KOPT-K1 (cell line): ENCODE data around the gene MAP3K14.

Source experiments
- H3K27ac ChIP-seq: fragments of 200-600 bp; sonication (generic); 2 replicates; pipeline ENCODE4 v1.5.1; 2016; ENCODE audit warnings: antibody characterized with exemption, mild to moderate bottlenecking, low read depth, low read length; ENCODE audit not compliant: poor library complexity, severe bottlenecking
- H3K36me3 ChIP-seq: fragments of 200-600 bp; sonication (generic); 2 replicates; pipeline ENCODE4 v1.5.1; 2017; ENCODE audit warnings: antibody characterized with exemption, mild to moderate bottlenecking, low read length, moderate library complexity; ENCODE audit not compliant: insufficient read depth
- H3K9me3 ChIP-seq: fragments of 200-600 bp; sonication (generic); 2 replicates; pipeline ENCODE4 v1.5.1; 2017; ENCODE audit warnings: antibody characterized with exemption, low read length, mild to moderate bottlenecking; ENCODE audit not compliant: insufficient read depth, poor library complexity, severe bottlenecking

The MAP3K14 gene

GRCh38 chr17:45332989-45333701 is 16.3 kb upstream of the MAP3K14 start:
- no peak overlapping the region for H3K27ac ChIP-seq
- H3K36me3 ChIP-seq = no peaks in the 10 kb centered on the region
- H3K9me3 ChIP-seq = no peaks in the 10 kb centered on the region

DNA sequence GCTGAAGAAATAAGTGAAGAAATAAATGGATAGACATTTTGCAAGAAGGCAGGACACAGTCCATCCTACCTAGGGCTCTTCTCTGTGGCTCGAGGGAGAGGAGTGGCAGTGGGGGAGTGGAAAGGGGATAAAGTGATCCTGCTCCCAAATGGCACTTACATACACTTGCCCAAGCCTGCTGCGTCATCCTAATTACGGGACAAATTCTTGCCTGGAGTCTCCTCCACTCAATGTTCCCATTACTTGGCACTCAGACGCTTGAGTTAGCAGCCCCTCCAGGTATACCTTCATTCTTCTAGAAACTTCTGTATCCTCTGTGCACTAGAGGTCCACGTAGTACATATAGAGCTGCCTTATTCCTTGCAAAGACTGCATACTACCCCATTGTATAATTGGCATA is 15.7 kb upstream of the MAP3K14 start:
- Histone ChIP-seq H3K36me3 (no peaks in the 10 kb centered on the region), H3K9me3 (no peaks in the 10 kb centered on the region), H3K27ac (no peak overlapping the region)

- Histone ChIP-seq H3K36me3 (no peaks in the 10 kb centered on the region), H3K27ac (no peak overlapping the region), H3K9me3 (no peaks in the 10 kb centered on the region)
Observed at GRCh38 chr17:45326626-45327025, 9.8 kb upstream of the MAP3K14 start.

- no peak overlapping the region for H3K27ac ChIP-seq
- H3K9me3 ChIP-seq = no peaks in the 10 kb centered on the region
- no peaks in the 10 kb centered on the region for H3K36me3 ChIP-seq
Observed at GRCh38 chr17:45325810-45326209, 9.0 kb upstream of the MAP3K14 start.

DNA sequence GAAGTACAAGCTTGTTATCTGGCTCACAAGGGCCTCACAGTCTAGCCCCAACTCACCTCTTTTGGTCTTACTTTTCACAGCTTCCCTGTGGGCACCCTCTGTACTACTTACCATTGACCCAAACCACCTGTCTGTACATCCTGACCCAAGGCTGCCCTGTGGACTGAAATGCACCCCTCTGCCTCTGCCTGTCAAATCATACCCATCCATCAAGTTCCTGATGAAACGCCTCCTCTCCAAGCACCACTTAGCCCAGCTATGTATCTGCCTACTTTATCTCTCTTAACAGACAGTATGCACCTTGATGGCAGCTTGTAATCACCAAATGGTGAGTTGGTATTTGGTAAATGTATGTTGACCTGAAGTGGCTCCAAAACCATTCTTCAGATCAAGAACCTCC is 7.5 kb upstream of the MAP3K14 start:
- Histone ChIP-seq H3K36me3 (no peaks in the 10 kb centered on the region), H3K27ac (no peak overlapping the region), H3K9me3 (no peaks in the 10 kb centered on the region)

DNA sequence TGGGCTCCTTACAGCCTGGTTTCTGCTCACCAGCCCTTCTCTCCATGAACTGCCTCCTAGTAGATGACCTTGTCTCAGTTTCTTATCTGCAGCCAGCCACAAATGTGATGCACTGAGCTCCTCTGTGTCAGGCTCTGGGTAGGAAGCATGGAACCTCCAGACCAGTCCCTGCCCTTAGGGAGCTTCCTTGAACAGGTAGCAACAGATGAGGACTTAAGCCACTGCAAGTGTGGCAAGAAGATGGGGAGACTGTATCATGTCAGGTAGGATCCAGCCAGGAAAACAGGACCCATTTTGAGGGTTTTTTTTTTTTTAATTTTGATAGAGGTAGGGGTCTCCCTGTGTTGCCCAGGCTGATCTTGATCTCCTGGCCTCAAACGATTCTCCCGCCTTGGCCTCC is 5.3 kb upstream of the MAP3K14 start:
- H3K36me3 ChIP-seq = no peaks in the 10 kb centered on the region

DNA sequence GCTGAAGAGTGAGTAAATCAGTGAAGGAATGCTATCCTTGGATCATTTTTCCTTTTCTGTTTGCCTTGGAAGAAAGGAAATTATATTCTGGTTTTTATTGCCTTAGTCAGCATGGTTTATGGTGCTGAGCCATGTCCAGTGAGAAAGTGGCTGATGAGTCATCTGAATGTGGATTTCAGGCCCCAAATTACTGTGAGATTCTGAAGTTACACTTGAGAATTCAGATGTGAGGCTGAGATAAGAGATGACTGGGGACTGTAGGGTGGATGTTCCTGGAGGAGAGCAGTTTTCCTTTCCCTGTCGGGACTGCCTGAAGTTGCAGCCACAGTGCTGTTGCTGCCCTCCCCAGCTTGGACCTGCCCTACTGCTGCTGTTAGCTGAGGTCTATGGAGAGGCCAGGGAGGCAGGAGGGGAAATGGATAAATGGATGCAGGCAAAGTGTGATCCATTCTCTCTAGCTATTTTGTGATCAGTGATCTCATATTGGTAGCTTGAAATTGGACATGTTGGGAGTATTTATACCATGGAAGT is 4.2 kb upstream of the MAP3K14 start:
- Histone ChIP-seq H3K9me3 (no peaks in the 10 kb centered on the region), H3K36me3 (no peaks in the 10 kb centered on the region), H3K27ac (no peak overlapping the region)

More for the DNA sequence above, 5.3 kb upstream of the MAP3K14 start:
- Histone ChIP-seq H3K27ac (no peak overlapping the region), H3K9me3 (no peaks in the 10 kb centered on the region)

DNA sequence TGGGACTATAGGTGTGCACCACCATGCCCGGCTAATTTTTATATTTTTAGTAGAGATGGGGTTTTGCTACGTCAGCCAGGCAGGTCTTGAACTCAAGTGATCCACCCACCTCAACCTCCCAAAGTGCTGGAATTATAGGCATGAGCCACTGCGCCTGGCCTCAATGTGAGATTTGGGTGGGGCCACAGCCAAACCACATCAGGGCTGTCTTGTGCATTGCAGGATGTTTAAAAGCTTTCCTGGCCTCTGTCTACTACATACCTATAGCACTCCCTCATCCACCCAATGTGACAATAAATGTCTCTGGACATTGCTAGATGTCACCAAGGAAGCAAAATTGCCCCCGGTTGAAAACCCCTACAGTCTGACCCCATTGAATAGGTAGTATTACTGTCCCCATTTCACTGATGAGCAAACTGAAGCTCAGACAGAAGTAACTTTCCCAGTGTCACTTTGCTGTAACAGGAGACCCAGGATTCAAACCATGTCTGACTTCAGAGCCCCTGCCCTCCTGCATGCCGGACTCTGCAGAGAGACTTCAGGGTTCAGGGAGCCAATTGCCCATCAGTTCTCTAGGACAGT is 3.6 kb upstream of the MAP3K14 start:
- Histone ChIP-seq H3K27ac (no peak overlapping the region), H3K9me3 (no peaks in the 10 kb centered on the region), H3K36me3 (no peaks in the 10 kb centered on the region)

DNA sequence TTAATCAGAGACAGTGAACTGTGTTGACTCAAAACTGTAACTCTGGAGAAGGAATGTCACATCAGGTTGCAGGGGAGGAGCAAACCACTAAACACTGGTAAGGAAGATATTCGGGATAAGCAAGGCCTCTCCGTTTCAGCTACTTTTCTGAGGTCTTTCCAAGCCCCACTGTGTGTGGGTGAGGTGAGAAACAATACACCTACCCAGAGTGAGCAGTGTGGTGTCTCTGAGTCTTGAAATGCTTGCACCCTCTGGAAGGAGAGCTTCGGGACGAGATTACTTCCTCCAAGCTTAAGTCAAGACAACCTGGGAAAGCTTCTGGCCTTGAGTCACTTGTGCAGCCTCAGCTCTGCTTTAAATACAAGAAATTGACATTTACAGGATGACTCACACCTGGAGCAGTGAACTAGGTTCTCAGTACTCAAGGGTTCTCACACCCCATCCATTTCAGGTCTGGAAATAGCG is 2.5 kb upstream of the MAP3K14 start:
- no peaks in the 10 kb centered on the region for H3K36me3 ChIP-seq
- no peak overlapping the region for H3K27ac ChIP-seq
- H3K9me3 ChIP-seq = no peaks in the 10 kb centered on the region

- H3K36me3 ChIP-seq = no peaks in the 10 kb centered on the region
- H3K9me3 ChIP-seq = no peaks in the 10 kb centered on the region
- H3K27ac ChIP-seq = no peak overlapping the region
Observed at GRCh38 chr17:45318561-45319230, 1.9 kb upstream of the MAP3K14 start.

DNA sequence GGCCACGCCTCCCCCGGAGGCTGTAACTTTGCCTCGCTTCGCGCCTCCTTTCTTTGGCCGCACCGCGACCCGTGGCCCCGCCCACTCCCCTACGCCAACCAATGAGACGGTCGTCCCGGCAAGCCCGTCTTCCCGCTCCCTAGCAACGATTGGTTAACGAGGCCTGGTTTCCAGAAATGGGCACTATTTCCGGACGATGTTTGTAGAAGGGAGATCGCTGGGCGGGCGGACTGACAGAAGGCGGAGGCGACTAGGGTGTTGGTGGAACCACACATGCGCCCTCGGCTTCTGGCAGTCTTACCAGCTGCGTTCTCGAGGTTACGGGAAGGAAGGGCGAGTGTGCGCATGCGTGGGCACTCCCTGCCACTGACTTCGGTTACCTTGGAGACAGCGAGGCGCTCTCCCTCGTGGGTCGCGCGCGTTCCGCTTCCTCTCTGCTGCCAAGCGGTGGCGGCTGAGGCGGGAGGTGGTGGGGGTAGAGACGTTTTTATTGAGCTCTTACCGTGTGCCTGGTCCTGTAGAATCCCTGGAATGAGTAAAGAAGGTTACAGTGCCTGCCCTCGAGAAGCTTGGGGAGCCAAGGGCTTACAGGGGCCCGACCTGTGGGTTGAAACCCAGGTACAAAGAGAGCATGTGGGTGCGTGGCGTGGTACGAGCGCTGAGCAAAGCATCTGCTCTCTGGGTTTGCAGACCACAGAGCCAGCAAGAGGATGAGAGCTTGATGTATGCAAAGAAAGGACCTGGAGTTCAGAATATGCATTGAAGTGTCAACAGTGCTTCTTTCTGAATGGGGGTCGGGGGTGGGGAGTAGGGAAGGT is 500 bp upstream of the MAP3K14 start:
- Histone ChIP-seq H3K27ac (peak overlapping the region; percentile 84), H3K36me3 (no peaks in the 10 kb centered on the region), H3K9me3 (no peaks in the 10 kb centered on the region)

- H3K9me3 ChIP-seq = no peaks in the 10 kb centered on the region
- H3K36me3 ChIP-seq = peaks cover 7% of the 10 kb centered on the region
- peak overlapping the region; percentile 84 for H3K27ac ChIP-seq
Observed at GRCh38 chr17:45315648-45316433, 979 bp downstream of the MAP3K14 start.

GRCh38 chr17:45314741-45315647 is 1.8 kb downstream of the MAP3K14 start:
- H3K9me3 ChIP-seq = no peaks in the 10 kb centered on the region
- peaks cover 14% of the 10 kb centered on the region for H3K36me3 ChIP-seq
- H3K27ac ChIP-seq = peak overlapping the region; percentile 84
